CD4-positive, alpha-beta T cell (primary cell): Measurements from ENCODE around the gene CYB5A. TPM values are rescaled to one million over a fixed set of nuclear protein-coding genes. Genes with fewer than 3 reads are reported as not detected.

Experiments used
- ATAC-seq: fragments of 200-7000 bp; cut with Tn5 transposase; one replicate; pipeline ENCODE4 v1.10.0; 2022; ENCODE audit warnings: mild to moderate bottlenecking; ENCODE audit not compliant: poor library complexity
- CTCF ChIA-PET: fragments of 350-600 bp; sonication (Branson Sonifier 250); formaldehyde crosslinking; loops from one replicate; lab custom pipeline; 2021; ENCODE audit warnings: antibody characterized with exemption, inconsistent platforms; lab: Charles Lee
- POLR2A ChIA-PET: fragments of 350-600 bp; sonication (Branson Sonifier 250); formaldehyde crosslinking; loops from one replicate; lab custom pipeline; 2021; ENCODE audit warnings: antibody characterized with exemption, inconsistent platforms; lab: Charles Lee
- DNase-seq, 14 experiments: peaks; one replicate each; pipeline ENCODE4 v3.0.0-alpha.2; 2013 to 2020; ENCODE audit warnings: mixed read lengths in 2 of 14
- H3K27ac ChIP-seq, 2 donors: one replicate each; pipeline versions ENCODE4 v1.5.1 to v1.7.0; 2013; ENCODE audit warnings: low read length in 2 of 2, low read depth in 1 of 2, mild to moderate bottlenecking in 1 of 2
- H3K27me3 ChIP-seq, 2 experiments: 1 replicate in 1 of 2; 2 replicates in 1 of 2; pipeline versions ENCODE4 v1.6.1 to v1.7.0; 2013; ENCODE audit warnings: low read length in 2 of 2, control low read depth in 1 of 2, mild to moderate bottlenecking in 1 of 2, moderate library complexity in 1 of 2; ENCODE audit not compliant: insufficient read depth in 2 of 2, control insufficient read depth in 1 of 2
- H3K36me3 ChIP-seq: one replicate; pipeline ENCODE4 v1.6.1; 2013; ENCODE audit warnings: low read length, control low read depth; ENCODE audit not compliant: insufficient read depth
- H3K4me1 ChIP-seq: one replicate; pipeline ENCODE4 v1.6.1; 2013; ENCODE audit warnings: low read length, control low read depth; ENCODE audit not compliant: insufficient read depth
- H3K4me3 ChIP-seq: one replicate; pipeline ENCODE4 v1.5.1; 2013; ENCODE audit warnings: mild to moderate bottlenecking, low read length, moderate library complexity
- H3K9me3 ChIP-seq, 2 experiments: 1 replicate in 1 of 2; 2 replicates in 1 of 2; pipeline versions ENCODE4 v1.6.1 to v1.7.0; 2013; ENCODE audit warnings: low read length in 2 of 2, mild to moderate bottlenecking in 2 of 2, control low read depth in 1 of 2, moderate library complexity in 1 of 2; ENCODE audit not compliant: control insufficient read depth in 1 of 2, insufficient read depth in 1 of 2
- H3K27ac Mint-ChIP-seq: one replicate; pipeline ENCODE4 v1.8.0; 2020; ENCODE audit warnings: mixed read lengths
- H3K27me3 Mint-ChIP-seq: one replicate; pipeline ENCODE4 v1.8.0; 2021; ENCODE audit warnings: mixed read lengths
- H3K36me3 Mint-ChIP-seq: one replicate; pipeline ENCODE4 v1.8.0; 2021; ENCODE audit warnings: low read depth, mixed read lengths
- H3K4me1 Mint-ChIP-seq: one replicate; pipeline ENCODE4 v1.8.0; 2021; ENCODE audit warnings: low read depth, mixed read lengths
- H3K4me3 Mint-ChIP-seq: one replicate; pipeline ENCODE4 v1.8.0; 2020; ENCODE audit warnings: mild to moderate bottlenecking, mixed read lengths
- H3K9me3 Mint-ChIP-seq: one replicate; pipeline ENCODE4 v1.8.0; 2020; ENCODE audit warnings: mixed read lengths
- CTCF ChIP-seq: fragments of 200-600 bp; IDR thresholded peaks from one replicate; pipeline ENCODE4 v1.8.0; 2022; ENCODE audit warnings: antibody characterized with exemption, mild to moderate bottlenecking
- intact Hi-C, 2 experiments: fragments of 100-400 bp; cut with DNase I in 1 of 2; cut with micrococcal nuclease in 1 of 2; formaldehyde crosslinking; loops; one replicate each; pipeline versions ENCODE4 v1.15.1 to v1.9.0; 2023 to 2025; cut with DNase I, micrococcal nuclease
- total RNA-seq, 174 experiments: library from RNA in 2 of 174; stranded (reverse) in 2 of 174; gene quantifications; one replicate each; pipeline ENCODE4 v1.2.3 and lab custom pipeline; 2021 to 2026

CYB5A gene
- total RNA-seq, 2 experiments from 2014 or later: 3.7 to 4.1 TPM

GRCh38 chr18:74234326-74235171 is 57.2 kb downstream of the CYB5A start:
- Mint-ChIP-seq H3K27me3 (peaks cover 8% of the 10 kb centered on the region), H3K4me1 (no peaks in the 10 kb centered on the region), H3K9me3 (no peaks in the 10 kb centered on the region), H3K4me3 (no peak overlapping the region), H3K36me3 (no peaks in the 10 kb centered on the region), H3K27ac (no peak overlapping the region)
- ATAC-seq (no peak), DNase-seq (peak in 2 of 14 experiments; percentile 21 to 38)
- Histone ChIP-seq H3K27ac (no peak overlapping the region), H3K9me3 (no peaks in the 10 kb centered on the region), H3K4me1 (no peaks in the 10 kb centered on the region), H3K27me3 (no peaks in the 10 kb centered on the region), H3K4me3 (no peak overlapping the region), H3K36me3 (no peaks in the 10 kb centered on the region)
- no peak for TF ChIP-seq CTCF
- ChIA-PET POLR2A (no interaction called here), CTCF (no interaction called here)
- intact Hi-C loops: no loop called here

- Mint-ChIP-seq H3K27ac (no peak overlapping the region), H3K9me3 (no peaks in the 10 kb centered on the region), H3K27me3 (peaks cover 5% of the 10 kb centered on the region), H3K36me3 (no peaks in the 10 kb centered on the region), H3K4me3 (no peak overlapping the region), H3K4me1 (no peaks in the 10 kb centered on the region)
- H3K4me1 ChIP-seq: no peaks in the 10 kb centered on the region
- no peak for TF ChIP-seq CTCF
- no peak overlapping the region for H3K4me3 ChIP-seq
- intact Hi-C loops: no loop called here
- DNase-seq (no peak), ATAC-seq (no peak)
- H3K27me3 ChIP-seq: no peaks in the 10 kb centered on the region
- H3K36me3 ChIP-seq: no peaks in the 10 kb centered on the region
- POLR2A ChIA-PET: no interaction called here
- no peak overlapping the region for H3K27ac ChIP-seq
- no peaks in the 10 kb centered on the region for H3K9me3 ChIP-seq
- CTCF ChIA-PET: no interaction called here
Observed at GRCh38 chr18:74233933-74234325, 57.8 kb downstream of the CYB5A start.

- no peak overlapping the region for H3K4me3 ChIP-seq
- Mint-ChIP-seq H3K4me3 (no peak overlapping the region), H3K36me3 (no peaks in the 10 kb centered on the region), H3K27ac (no peak overlapping the region), H3K9me3 (no peaks in the 10 kb centered on the region), H3K27me3 (peaks cover 7% of the 10 kb centered on the region), H3K4me1 (no peaks in the 10 kb centered on the region)
- no peaks in the 10 kb centered on the region for H3K4me1 ChIP-seq
- CTCF ChIA-PET: no interaction called here
- no peaks in the 10 kb centered on the region for H3K36me3 ChIP-seq
- ATAC-seq (no peak), DNase-seq (no peak)
- no peaks in the 10 kb centered on the region for H3K9me3 ChIP-seq
- TF ChIP-seq CTCF: no peak
- H3K27me3 ChIP-seq: no peaks in the 10 kb centered on the region
- no peak overlapping the region for H3K27ac ChIP-seq
- POLR2A ChIA-PET: no interaction called here
- intact Hi-C loops: no loop called here
Observed at GRCh38 chr18:74230922-74231714, 60.6 kb downstream of the CYB5A start.
